Measurements from ENCODE around the gene LRP2.

- TF ChIP-seq EP300 (IDR thresholded peaks at IDR 0.05) (no peak), CTCF (IDR thresholded peaks at IDR 0.05) (no peak)
Observed at GRCh38 chr2:169139993-169140767, 222.2 kb downstream of the LRP2 start.
